ENCODE data around the gene CDHR5.

GRCh38 chr11:581752-582151 is 43.0 kb downstream of the CDHR5 start:
- no peak for TF ChIP-seq EZH2 (IDR thresholded peaks at IDR 0.05; ENCODE audit: borderline replicate concordance, low read length)
- TF ChIP-seq CTCF (conservative IDR thresholded peaks at IDR 0.05 in 1 of 2, IDR thresholded peaks at IDR 0.05 in 1 of 2; ENCODE audit: extremely low read depth in 1 of 2, insufficient read depth in 1 of 2, low read depth in 1 of 2, low read length in 2 of 2): no peak
